ENCODE data around the gene LGR6. TPM values are rescaled to one million over a fixed set of nuclear protein-coding genes. Genes with fewer than 3 reads are reported as not detected.

The LGR6 gene
- polyA plus RNA-seq, 3 donors: not detected

DNA sequence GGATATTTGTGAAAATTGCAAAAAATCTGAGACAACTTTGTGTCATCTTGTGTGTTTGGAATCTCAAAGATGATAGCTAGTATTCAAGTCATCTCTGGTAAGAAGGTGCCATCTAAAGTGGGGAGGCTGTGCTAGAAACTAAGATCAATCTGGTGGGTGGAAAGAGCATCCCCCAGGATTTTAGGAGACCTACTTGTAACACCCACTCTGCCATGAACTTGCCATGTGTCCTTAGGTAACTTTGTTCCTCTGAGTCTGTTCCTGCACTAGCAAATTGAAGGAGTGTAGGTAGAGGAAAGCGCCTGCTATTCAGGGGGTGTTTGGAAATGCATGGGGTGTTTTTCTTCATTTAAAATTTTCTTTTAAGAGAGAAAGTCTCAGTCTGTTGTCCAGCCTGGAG lies 24.4 kb downstream of the LGR6 start:
- Histone ChIP-seq H3K9me3 (replicated peaks in 1 of 2; ENCODE audit: control insufficient read depth in 1 of 2, insufficient read depth in 1 of 2, low read length in 2 of 2) (no peaks in the 10 kb centered on the region), H3K36me3 (replicated peaks in 1 of 2; ENCODE audit: control insufficient read depth in 1 of 2, insufficient read depth in 2 of 2, low read length in 2 of 2) (no peaks in the 10 kb centered on the region), H3K79me2 (ENCODE audit: insufficient read depth, low read length) (no peaks in the 10 kb centered on the region), H4K20me1 (ENCODE audit: insufficient read depth, low read length) (no peaks in the 10 kb centered on the region), H3K4me2 (replicated peaks; ENCODE audit: extremely low read depth, low read length, poor library complexity, severe bottlenecking) (no peak overlapping the region), H2AFZ (ENCODE audit: insufficient read depth, low read depth, low read length, poor library complexity, severe bottlenecking) (no peak overlapping the region), H3K9ac (ENCODE audit: insufficient read depth, low read length, poor library complexity, severe bottlenecking) (no peak overlapping the region), H3K27ac (ENCODE audit: low read depth in 1 of 2, low read length in 2 of 2) (no peak overlapping the region), H3K4me1 (ENCODE audit: control insufficient read depth in 1 of 2, insufficient read depth in 2 of 2, low read length in 2 of 2) (no peaks in the 10 kb centered on the region), H3K27me3 (ENCODE audit: control insufficient read depth in 2 of 2, insufficient read depth in 2 of 2, low read length in 2 of 2) (peaks cover 21 to 29% of the 10 kb centered on the region in 2 donors), H3K4me3 (replicated peaks in 1 of 3; ENCODE audit: low read depth in 2 of 3, low read length in 3 of 3) (no peak overlapping the region)
- TF ChIP-seq, protein P1, sequence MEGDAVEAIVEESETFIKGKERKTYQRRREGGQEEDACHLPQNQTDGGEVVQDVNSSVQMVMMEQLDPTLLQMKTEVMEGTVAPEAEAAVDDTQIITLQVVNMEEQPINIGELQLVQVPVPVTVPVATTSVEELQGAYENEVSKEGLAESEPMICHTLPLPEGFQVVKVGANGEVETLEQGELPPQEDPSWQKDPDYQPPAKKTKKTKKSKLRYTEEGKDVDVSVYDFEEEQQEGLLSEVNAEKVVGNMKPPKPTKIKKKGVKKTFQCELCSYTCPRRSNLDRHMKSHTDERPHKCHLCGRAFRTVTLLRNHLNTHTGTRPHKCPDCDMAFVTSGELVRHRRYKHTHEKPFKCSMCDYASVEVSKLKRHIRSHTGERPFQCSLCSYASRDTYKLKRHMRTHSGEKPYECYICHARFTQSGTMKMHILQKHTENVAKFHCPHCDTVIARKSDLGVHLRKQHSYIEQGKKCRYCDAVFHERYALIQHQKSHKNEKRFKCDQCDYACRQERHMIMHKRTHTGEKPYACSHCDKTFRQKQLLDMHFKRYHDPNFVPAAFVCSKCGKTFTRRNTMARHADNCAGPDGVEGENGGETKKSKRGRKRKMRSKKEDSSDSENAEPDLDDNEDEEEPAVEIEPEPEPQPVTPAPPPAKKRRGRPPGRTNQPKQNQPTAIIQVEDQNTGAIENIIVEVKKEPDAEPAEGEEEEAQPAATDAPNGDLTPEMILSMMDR (IDR thresholded peaks at IDR 0.05): no peak
- no CpG with 5 or more reads among the region's 1 CpG for WGBS (ENCODE audit: insufficient coverage)
- peaks cover 21% of the 10 kb centered on the region for H3K4me1 Mint-ChIP-seq
- H3K36me3 Mint-ChIP-seq: peaks cover 0 to 3% of the 10 kb centered on the region in 2 donors
- peaks cover 34 to 38% (median 37%) of the 10 kb centered on the region in 3 donors for H3K27me3 Mint-ChIP-seq (ENCODE audit: low read depth in 3 of 3)
- H3K4me3 Mint-ChIP-seq: no peak overlapping the region
- intact Hi-C loops (cut with micrococcal nuclease): no loop called here
- DNase-seq: no peak
- peaks cover 0 to 5% (median 2%) of the 10 kb centered on the region in 7 donors for H3K9me3 Mint-ChIP-seq
- H3K27ac Mint-ChIP-seq: no peak overlapping the region

DNA sequence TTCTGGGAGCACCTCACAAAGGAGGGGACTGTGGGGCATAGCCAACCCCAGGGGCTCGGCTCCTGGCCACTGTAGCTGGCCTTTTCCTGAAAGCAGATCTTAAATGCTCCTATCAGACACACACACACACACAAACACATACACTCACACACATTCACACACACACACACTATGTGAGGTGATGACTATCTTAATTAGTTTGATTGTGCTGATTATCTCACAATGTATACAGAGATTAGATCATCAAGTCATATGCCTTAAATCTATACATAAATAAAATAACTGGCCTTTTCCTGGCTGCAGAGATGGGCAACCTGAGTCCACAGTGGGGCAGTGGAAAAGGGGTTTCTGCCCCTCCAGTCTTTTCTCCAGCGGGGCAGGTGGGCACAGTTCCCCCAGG lies 27.1 kb downstream of the LGR6 start:
- H3K4me2 ChIP-seq (replicated peaks; ENCODE audit: extremely low read depth, low read length, poor library complexity, severe bottlenecking): no peak overlapping the region
- WGBS (ENCODE audit: insufficient coverage): no CpG with 5 or more reads among the region's 2 CpGs
- no peak overlapping the region for H3K9ac ChIP-seq (ENCODE audit: insufficient read depth, low read length, poor library complexity, severe bottlenecking)
- H3K9me3 ChIP-seq (replicated peaks in 1 of 2; ENCODE audit: control insufficient read depth in 1 of 2, insufficient read depth in 1 of 2, low read length in 2 of 2): no peaks in the 10 kb centered on the region
- H3K27ac ChIP-seq (ENCODE audit: low read depth in 1 of 2, low read length in 2 of 2): no peak overlapping the region
- Mint-ChIP-seq H3K4me1 (peaks cover 14% of the 10 kb centered on the region), H3K27ac (no peak overlapping the region), H3K36me3 (no peaks in the 10 kb centered on the region), H3K27me3 (ENCODE audit: low read depth in 3 of 3) (peaks cover 6 to 13% (median 13%) of the 10 kb centered on the region in 3 donors), H3K4me3 (no peak overlapping the region), H3K9me3 (no peaks in the 10 kb centered on the region)
- H3K4me3 ChIP-seq (replicated peaks in 1 of 3; ENCODE audit: low read depth in 2 of 3, low read length in 3 of 3): no peak overlapping the region
- H3K27me3 ChIP-seq (ENCODE audit: control insufficient read depth in 2 of 2, insufficient read depth in 2 of 2, low read length in 2 of 2): peaks cover 0 to 2% of the 10 kb centered on the region in 2 donors
- no peaks in the 10 kb centered on the region for H3K4me1 ChIP-seq (ENCODE audit: control insufficient read depth in 1 of 2, insufficient read depth in 2 of 2, low read length in 2 of 2)
- TF ChIP-seq, protein P1 (IDR thresholded peaks at IDR 0.05): no peak
- no peak for DNase-seq
- H2AFZ ChIP-seq (ENCODE audit: insufficient read depth, low read depth, low read length, poor library complexity, severe bottlenecking): no peak overlapping the region
- H3K79me2 ChIP-seq (ENCODE audit: insufficient read depth, low read length): no peaks in the 10 kb centered on the region
- no peaks in the 10 kb centered on the region for H3K36me3 ChIP-seq (replicated peaks in 1 of 2; ENCODE audit: control insufficient read depth in 1 of 2, insufficient read depth in 2 of 2, low read length in 2 of 2)
- intact Hi-C loops (cut with micrococcal nuclease): no loop called here
- no peaks in the 10 kb centered on the region for H4K20me1 ChIP-seq (ENCODE audit: insufficient read depth, low read length)
